ENCODE measurements around the gene PGM5.

The PGM5 gene

DNA sequence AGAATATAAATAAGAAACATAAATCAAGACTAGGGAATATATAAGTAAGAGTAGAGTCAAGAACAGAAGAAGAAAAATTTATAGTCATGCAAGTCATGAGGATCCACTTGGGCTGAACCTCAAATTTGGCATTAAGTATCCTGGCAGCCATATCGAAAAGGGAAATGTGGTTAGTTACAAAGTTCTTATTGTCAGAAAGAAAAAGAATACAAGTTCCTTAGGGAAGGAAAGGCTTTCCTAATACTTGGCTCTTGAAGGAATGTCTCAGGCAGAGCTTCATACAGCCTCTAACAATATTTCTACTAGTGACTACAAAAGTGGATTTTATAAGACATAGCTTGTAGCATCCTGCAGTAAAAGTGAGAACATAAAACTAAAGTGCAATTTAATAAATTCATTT, 138.8 kb downstream of the PGM5 start:
- DNase-seq (ENCODE audit: low spot score): no peak

DNA sequence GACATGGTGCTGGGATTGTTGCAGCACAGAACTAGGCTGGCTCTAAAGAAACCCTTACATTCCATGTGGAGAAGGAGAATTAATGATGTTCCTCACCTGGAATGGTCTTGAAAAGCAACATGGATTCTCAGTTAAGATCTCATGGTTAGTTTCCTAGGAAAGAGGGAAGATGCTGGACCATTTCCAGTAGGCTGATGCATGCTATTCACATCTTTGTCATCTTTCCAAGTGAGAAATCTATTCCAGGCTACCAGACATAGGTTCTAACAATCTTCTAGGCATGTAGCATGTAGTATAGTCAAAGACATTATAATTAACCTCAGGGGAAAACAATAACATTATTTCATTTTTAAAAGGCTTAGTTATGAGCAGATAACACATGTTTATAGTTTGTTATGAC, 139.9 kb downstream of the PGM5 start:
- DNase-seq (ENCODE audit: low spot score): peak; percentile 33

DNA sequence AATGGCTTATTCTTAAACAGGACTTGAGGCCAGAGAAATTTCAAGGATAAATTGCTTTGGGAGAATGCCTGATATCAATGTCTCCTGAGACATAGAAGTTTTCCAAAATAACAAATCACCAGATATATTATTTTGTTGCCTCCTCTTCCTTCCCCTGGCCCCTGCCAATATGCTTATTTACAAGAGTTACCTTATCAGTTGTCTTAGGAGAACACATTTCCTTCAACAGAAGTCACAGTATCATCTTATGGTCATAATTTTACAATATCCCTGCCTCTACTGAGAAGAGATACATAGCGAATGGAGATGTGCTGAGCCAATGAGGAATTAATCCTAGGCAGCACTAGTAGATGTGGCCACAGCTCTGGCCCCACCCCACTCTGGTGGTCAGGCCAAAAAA, 141.2 kb downstream of the PGM5 start:
- DNase-seq (ENCODE audit: low spot score): no peak

DNA sequence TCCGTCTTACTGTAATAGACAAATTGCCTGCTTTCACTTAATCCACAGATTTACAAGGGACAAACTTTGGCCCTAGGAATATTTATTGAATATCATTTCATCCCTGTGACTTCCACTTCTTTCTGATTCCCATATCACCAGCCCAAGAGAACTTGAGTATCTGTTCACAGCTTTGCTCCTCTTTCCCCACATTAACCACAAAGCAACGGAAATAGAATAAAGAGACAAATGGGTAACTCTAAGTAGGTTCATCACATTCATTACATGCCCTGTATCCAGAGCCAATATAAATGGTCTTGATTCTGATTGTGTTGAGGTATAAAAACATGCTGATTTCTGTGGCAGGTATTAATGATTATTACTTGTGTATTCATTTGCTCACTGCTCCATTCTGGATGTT, 142.4 kb downstream of the PGM5 start:
- no peak for DNase-seq (ENCODE audit: low spot score)

DNA sequence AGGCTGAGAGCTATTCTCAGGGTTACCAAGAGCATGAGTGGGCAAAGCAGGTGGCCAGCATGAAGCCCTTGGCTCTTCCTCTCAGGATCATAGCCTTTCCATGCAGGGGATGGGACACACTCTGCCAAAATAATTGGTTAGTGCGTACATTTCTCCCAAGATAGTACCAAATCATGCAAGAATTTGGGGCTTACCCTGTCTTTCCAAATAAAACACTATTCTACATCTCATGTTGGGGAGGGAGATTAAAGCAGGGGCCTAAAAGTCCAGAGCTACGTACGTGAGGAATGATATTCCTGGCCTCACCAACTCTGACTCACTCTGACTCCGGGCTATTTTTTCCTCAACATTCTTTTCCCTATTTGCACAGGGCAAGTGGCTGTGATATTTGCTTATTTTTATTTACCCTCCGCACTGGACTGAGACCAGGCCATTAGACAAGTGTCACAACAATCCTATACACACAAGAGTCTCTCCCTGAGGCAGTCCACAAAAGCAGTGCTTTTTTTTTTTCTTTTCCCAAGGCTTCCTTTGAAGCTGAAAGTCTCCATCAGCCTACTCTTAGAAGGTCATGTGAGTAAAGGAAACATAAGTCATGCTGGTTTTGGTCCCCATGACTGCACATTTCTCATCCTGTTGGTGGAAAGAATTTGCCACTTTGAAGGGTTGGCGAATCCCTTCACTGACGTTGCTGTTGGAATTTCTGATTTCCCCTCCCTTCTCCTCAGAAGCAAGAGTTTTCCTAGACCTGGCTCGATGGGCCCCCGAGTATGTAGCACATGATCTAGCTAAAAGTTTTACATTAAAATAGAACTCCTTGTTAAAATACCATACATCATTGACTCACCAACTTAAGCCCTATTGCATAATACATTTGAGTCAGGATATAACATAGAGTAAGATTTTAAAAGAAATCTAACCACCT, 144.3 kb downstream of the PGM5 start:
- DNase-seq (ENCODE audit: low spot score): peak; percentile 15

DNA sequence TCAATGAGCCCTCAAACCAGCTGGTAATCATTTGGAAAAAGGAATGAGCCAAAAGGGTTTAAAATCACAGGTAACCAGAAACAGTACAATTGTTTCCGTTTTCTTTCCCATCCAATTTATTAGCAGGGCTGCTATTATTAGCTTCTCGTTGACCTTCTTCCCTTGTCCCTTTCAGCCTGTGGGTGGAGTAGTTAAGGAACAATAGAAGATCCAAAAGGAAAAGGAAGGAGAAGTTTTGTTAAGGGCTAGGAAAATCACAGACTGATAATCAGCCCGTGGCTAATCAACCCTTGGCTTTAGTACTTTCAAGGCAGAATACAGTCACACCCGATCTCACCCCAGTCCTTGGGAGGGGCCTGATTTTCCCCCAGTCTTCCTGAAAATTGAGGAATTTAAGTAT, 145.9 kb downstream of the PGM5 start:
- no peak for DNase-seq (ENCODE audit: low spot score)

DNA sequence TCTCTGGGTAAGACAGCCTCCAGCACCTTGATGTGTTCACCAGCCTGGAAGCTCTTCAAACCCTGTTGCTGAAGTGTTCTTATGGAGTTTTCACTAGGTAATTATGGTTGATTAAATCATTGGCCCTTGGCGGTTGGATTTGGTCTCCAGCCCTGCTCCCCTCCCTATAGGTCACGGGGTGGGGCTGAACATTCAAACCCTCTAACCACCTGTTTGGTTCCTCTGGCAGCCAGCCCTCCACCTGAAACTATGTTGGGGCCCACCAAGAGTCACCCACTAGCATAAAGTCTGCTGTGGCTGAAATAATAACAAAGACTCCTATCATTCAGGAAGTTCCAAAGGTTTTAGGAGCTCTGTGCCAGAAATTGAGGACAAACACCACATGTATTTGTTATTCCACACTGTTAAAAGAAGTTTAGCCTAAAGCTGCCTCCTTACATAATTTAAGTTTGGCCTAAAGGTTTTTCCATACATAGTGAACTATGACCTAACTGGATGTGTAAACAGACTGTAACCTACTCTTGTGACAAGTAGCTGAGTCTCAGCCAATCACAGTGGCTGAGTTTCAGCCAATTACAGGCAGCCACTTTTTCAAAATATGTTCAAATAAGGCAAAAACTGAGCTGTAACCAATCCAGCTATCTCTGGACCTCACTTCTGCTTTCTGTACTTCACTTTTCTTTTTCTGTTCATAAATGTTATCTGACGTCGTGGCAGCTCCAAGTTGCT, 149.4 kb downstream of the PGM5 start:
- DNase-seq (ENCODE audit: low spot score): no peak

DNA sequence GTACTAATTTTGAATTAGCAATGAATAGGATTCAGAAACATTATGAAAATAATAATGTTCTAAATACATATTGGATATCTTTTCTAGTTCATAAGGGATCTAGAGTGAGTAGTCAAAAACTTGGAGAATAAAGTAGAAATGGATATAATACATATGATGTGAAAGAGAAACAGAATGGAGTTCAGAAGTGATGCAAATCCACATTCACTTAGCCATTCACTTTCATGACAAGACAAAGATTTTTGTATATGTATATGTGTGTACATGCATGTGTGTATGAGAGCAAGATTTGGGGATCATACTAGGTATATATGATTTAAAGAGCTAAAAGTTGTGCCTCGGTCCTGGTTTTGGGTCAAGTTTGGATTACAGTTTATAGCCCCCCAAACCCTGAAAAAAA, 150.1 kb downstream of the PGM5 start:
- DNase-seq (ENCODE audit: low spot score): no peak

DNA sequence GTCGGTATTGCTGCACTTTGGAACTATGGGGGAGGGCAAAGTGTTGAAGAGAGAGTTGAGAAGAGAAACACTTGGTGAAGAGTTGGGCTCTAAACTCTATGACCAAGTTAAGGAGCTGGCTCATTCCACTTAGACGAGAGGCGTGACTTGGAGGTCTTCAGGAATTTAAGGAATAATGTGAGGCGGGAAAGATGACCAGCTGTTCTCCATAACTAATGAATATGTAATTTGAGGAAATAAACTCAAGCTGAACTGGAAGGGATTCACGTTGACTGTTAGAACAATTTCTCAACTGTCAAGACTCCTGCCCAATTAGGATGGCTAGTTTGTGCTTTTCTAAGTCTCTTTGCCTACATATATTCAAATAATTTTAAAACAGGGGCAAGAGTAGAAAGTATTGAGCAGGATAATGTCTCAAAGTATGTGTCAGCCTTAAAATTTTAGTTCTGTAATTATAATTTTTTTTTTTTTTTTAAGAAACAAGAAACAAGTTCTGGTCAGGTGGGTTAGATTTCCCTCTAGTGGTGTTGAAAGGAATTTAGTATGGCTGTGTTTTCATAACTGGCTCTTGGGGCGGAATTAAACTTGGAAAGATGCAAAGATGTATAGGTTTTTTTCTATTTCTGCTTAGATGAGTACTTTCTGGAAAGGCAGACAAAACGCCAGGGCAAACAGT, 150.9 kb downstream of the PGM5 start:
- DNase-seq (ENCODE audit: low spot score): peak; percentile 62

DNA sequence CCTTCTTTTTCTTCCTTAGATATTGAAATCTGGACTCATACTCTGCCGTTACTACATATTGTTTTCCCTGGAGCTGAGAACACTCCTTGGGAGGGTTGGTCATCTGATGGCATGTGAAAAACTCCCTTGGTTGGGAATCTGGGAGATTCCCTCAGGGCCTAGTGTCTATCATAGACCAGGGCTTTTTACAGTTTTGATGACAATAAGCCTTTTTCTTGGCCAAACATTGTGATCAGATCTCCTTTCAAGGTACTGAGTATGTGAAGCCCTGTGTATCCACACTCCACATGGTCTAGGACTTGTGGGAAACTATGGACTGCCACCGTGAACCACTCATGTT, 151.4 kb downstream of the PGM5 start:
- no peak for DNase-seq (ENCODE audit: low spot score)

DNA sequence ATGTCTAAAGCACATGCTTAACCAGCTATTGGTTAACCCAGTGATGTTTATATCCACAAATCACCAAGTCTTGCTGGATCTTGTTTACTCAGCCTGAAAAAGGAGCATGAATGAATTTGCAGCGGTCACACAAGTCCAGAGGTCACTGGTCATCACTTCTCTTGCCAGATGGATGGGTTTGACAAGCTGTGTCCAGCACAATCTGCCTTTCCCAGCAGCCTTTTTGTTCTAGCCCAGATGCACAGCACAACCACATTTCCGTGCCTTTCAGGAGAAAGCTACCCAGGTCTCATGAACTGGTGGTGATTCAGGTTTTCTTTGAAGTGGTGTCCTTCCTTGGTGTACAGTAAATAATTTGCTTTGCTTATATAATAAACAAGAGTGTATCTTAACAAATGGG, 152.1 kb downstream of the PGM5 start:
- DNase-seq (ENCODE audit: low spot score): no peak

DNA sequence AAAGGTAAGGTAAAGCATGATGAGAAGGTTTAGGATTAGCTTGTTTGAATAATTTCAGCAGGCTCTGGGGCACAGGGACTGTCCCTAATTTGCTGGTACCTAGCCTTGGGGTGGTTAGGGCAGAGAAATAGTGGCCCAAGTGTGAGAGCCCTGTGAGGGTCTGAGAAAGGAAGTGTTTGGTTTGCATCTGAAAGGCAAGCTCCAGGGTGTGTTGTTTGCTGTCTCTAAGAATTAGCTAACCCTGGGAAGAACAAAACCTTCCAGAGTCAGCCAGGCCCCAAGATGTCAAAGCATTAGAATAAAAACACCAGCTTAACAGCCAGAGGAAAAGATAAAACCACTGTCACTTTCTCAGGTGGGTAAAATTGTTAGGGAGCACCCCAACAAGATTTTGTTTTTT, 153.3 kb downstream of the PGM5 start:
- DNase-seq (ENCODE audit: low spot score): no peak

DNA sequence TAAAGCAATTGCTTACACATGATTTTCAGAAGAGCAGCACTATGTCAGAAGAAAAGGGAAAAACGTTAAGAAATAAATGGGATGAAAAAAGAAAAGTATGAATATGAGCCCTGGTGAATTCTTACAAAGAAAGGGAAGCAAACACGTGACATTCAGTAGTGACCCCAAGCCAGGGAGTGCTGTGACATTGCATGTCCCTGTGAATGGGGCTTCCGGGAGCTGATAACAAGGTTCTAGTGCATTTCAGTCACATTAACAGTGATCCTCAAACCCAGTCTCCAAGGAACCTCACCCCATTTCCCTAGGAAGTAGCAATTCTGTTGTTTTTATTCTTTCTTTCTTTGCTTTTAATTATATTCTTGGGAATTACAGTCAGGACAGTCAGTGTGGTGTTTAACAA, 157.0 kb downstream of the PGM5 start:
- no peak for DNase-seq (ENCODE audit: low spot score)

DNA sequence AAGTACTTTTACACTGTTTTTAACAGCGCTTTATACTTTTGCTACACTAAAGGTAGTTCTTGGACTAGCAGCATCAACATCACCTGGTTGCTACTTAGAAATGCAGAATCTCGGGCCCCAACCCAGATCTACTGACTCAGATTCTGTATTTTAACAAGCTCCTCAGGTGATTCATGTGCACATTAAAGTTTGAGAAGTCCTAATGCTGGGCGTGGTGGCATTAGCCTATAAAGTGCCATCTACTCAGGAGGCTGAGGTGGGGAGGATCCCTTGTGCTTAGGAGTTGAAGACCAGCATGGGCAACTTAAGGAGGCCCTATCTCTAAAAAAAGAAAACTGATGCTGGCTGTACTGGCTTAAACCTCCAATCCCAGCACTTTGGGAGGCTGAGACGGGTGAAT, 157.6 kb downstream of the PGM5 start:
- DNase-seq (ENCODE audit: low spot score): no peak

DNA sequence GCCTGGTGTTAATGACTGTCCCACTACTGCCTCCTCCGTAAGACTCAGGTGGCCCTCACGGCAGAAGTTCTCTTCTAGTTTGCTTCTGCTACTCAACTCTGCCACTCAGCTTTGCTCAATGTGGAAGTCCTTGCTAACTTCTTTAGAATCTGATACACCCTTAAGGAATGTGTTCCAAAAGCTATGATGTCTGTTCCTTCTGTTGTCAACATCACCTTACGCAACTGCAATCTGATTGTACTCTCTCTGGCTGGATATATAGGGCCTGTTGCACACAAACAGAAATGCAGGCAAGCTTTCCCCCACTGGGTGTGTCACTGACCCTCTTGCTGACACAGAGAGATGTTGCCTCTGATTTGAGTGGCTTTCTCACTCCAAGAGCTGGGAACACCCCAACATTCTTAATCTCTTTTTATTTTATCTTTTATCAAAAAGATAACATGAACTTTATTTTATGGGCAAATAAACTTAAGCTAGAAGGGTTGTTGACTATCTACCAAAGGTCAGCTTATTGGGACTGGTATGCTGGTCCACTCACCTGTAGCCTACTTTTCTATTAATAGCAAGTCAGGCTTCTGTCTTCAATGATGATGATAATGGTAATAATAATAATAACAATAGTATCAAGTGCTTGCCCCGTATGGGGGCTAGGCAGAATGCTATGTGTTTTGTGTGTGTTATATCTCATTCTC, 159.1 kb downstream of the PGM5 start:
- DNase-seq (ENCODE audit: low spot score): no peak

DNA sequence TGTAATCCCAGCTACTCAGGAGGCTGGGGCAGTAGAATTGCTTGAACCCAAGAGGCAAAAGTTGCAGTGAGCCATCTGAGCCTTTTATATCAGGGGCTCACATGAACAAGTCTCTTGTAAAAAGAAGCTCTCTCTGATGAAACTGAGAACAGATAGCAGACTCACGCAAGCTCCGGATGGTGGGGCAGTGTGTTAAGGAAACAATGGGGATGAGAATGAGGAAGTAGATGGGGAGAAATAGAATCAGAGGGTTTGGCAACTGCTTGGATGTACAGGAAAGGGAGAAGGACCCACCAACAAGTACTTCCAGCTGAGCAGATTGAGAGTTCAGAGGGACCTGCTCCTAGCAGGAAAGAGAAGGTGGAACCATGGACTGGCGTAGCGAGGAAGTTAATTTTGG, 165.7 kb downstream of the PGM5 start:
- DNase-seq (ENCODE audit: low spot score): no peak

DNA sequence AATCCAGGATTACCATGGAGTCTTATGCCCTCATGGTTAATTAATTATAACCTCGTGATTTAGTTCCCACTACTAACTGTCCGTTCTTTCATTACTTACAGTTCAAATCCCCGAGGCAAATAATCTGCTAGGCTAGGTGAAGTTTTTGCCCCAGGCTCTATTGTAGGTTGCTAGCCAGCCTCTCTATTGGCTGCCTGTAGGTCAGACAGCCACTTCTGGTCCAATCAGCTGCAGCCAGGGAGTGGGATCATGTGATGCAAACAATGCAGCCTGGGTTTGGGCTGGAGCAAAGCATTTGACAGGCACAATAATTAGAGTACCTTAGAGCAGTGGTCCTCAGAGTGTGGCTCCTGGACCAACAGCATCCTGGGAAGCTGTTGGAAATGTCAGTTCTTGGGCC, 166.5 kb downstream of the PGM5 start:
- no peak for DNase-seq (ENCODE audit: low spot score)

DNA sequence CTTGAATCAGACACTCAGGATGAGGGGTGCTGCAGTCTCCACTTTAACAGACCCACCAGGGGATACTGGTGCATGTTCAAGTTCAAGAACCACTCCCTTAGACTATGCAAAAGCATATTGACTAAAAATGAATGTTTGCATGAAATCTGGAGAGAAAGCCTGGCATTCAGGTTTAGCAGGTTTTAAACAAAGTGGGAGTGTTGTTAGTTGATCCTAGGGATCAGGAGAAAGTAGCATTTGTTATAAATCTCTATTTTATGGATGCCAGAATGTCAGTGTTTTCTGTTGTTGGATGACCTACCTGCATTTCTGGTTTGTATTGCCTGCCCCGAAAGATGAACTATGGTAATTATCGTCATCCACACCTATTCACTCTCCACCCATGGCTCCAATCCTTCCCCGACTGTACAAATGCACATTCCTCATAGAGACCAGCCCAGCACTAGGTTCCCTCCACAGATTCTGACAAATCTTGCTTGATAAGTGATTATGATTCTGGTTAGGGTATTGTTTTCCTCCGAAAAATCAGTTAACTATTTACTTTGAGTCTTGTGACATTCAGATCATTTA, 167.0 kb downstream of the PGM5 start:
- no peak for DNase-seq (ENCODE audit: low spot score)

DNA sequence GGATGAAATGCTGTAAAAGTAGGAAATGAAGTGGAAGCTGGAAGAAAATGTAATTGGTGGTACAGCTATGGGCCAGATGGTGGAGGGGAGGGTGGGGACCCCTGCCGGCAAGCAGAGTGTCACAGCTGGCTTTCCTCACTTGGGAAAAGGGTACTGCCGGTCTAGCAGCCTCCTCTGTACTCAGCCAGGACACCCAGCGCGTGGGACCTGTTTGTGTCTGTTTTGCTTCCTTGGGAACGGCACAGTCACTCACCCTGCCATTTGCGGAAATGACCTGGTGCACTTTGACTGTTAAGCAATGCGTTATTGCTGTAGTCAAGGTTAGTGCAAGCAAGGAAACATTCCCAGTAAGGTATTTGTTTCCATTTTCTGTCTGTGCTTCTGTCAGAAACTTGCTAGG, 174.2 kb downstream of the PGM5 start:
- DNase-seq (ENCODE audit: low spot score): no peak

DNA sequence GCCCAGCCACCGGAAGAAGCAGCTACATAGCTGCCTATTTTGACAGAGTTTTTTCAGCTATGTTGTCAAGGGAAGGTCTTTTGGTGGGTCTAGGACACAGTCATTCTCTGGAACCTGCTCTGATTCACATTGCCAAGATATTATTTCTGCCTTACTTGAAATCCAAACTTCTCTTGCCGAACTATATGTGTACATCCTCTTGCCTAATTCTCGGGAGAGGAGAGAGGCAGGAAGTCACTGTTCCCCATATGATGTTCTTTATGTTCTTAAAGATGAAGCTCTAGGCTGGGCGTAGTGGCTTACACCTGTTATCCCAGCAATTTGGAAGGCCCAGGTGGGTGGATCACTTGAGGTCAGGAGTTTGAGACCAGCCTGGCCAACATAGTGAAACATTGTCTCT, 175.7 kb downstream of the PGM5 start:
- no peak for DNase-seq (ENCODE audit: low spot score)

DNA sequence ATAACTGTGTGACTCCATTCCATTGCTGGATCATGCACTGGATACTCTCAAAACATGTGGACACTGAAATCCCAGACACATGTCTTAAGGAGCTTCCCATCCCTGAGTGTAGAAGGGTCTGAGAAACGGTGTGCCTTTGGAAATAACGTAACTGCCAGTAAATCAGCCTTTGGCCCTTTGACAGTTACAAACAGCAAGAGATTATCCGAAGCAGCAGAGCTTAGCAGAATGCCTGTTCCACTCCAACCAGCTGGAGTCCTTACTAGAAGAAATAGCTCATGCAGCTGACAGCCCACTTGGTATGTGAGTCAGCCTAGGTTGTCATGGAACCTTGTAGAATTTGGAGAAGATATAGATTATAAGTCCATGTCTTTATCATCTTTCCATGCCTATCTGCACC, 177.3 kb downstream of the PGM5 start:
- peak; percentile 38 for DNase-seq (ENCODE audit: low spot score)

All from cerebellar cortex (tissue), 1 donor.